T-helper 22 cell (primary cell): ENCODE results near the gene PIP5K1A.
"Not testable (repeated sequence)": the region's sequence is repeated elsewhere in the genome, so short reads cannot be mapped to it uniquely, and the experiment has no call there.

ENCODE experiments used
- DNase-seq: peaks from one replicate; pipeline ENCODE4 v3.0.0-alpha.2; 2020; ENCODE audit warnings: low read depth

Gene PIP5K1A

GRCh38 chr1:151254217-151255213 lies 56.2 kb downstream of the PIP5K1A start, which contains the start of gene PSMD4:
Gene PSMD4, plus strand, starts transcription at chr1:151254734. Its CDS starts 49 bp downstream, at chr1:151254783.
- DNase-seq, result peak; percentile 88

- no peak for DNase-seq
Observed at GRCh38 chr1:151255381-151255780, 57.0 kb downstream of the PIP5K1A start.

- no peak for DNase-seq
Observed at GRCh38 chr1:151259351-151259750, 61.0 kb downstream of the PIP5K1A start.

GRCh38 chr1:151265446-151266236 lies 67.3 kb downstream of the PIP5K1A start:
- no peak for DNase-seq

- DNase-seq, result no peak
Observed at GRCh38 chr1:151266315-151266714, 68.0 kb downstream of the PIP5K1A start.

GRCh38 chr1:151266821-151267220 lies 68.5 kb downstream of the PIP5K1A start:
- no peak for DNase-seq

- no peak for DNase-seq
Observed at GRCh38 chr1:151267760-151268159, 69.4 kb downstream of the PIP5K1A start.

- no peak for DNase-seq
Observed at GRCh38 chr1:151273924-151274466, 75.6 kb downstream of the PIP5K1A start.

- DNase-seq, result not testable (repeated sequence)
Observed at GRCh38 chr1:151275341-151275740, 77.0 kb downstream of the PIP5K1A start.

GRCh38 chr1:151277249-151277648 lies 78.9 kb downstream of the PIP5K1A start:
- no peak for DNase-seq

GRCh38 chr1:151281225-151281968 lies 83.0 kb downstream of the PIP5K1A start:
- DNase-seq, result peak; percentile 87

GRCh38 chr1:151281969-151282882 lies 83.9 kb downstream of the PIP5K1A start, which contains the start of gene ZNF687:
Gene ZNF687, plus strand, starts transcription at chr1:151282299. Its CDS starts 3,993 bp downstream, at chr1:151286292.
- DNase-seq, result peak; percentile 99

- DNase-seq, result no peak
Observed at GRCh38 chr1:151282883-151283725, 84.8 kb downstream of the PIP5K1A start.

GRCh38 chr1:151284013-151284577 lies 85.7 kb downstream of the PIP5K1A start:
- no peak for DNase-seq

GRCh38 chr1:151286619-151287340 lies 88.4 kb downstream of the PIP5K1A start:
- no peak for DNase-seq

GRCh38 chr1:151287341-151287699 lies 89.0 kb downstream of the PIP5K1A start:
- no peak for DNase-seq

GRCh38 chr1:151287767-151288500 lies 89.6 kb downstream of the PIP5K1A start:
- no peak for DNase-seq

GRCh38 chr1:151288502-151288901 lies 90.2 kb downstream of the PIP5K1A start:
- DNase-seq, result no peak
